ENCODE data around the gene CALN1.

The CALN1 gene

DNA sequence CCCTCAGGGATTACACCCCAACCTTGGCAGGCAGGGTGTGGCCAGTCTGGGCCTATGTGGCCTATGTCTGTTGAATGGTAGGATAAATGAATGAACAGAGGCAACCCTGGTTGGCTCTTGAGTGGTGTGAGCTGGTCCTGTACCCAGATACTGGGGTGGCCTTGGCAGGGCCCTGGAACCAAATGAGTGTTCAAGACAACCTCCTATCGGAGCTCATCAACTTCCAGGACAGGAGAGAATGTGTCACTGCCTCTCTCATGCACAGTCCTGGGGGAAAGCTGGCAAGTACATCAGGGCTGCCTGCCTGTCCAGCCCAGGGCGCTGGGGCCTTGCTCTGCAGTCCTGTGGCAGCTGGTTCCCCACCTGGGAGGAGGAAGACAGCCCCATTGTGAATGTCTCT is 271.6 kb downstream of the CALN1 start:
- no peak for DNase-seq (ENCODE audit: low read depth)
- no peak overlapping the region for H3K4me3 ChIP-seq (ENCODE audit: low read depth, low read length)
- TF ChIP-seq, protein P1, sequence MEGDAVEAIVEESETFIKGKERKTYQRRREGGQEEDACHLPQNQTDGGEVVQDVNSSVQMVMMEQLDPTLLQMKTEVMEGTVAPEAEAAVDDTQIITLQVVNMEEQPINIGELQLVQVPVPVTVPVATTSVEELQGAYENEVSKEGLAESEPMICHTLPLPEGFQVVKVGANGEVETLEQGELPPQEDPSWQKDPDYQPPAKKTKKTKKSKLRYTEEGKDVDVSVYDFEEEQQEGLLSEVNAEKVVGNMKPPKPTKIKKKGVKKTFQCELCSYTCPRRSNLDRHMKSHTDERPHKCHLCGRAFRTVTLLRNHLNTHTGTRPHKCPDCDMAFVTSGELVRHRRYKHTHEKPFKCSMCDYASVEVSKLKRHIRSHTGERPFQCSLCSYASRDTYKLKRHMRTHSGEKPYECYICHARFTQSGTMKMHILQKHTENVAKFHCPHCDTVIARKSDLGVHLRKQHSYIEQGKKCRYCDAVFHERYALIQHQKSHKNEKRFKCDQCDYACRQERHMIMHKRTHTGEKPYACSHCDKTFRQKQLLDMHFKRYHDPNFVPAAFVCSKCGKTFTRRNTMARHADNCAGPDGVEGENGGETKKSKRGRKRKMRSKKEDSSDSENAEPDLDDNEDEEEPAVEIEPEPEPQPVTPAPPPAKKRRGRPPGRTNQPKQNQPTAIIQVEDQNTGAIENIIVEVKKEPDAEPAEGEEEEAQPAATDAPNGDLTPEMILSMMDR (IDR thresholded peaks at IDR 0.05; ENCODE audit: control insufficient read depth, extremely low read depth, insufficient read depth), result no peak

DNA sequence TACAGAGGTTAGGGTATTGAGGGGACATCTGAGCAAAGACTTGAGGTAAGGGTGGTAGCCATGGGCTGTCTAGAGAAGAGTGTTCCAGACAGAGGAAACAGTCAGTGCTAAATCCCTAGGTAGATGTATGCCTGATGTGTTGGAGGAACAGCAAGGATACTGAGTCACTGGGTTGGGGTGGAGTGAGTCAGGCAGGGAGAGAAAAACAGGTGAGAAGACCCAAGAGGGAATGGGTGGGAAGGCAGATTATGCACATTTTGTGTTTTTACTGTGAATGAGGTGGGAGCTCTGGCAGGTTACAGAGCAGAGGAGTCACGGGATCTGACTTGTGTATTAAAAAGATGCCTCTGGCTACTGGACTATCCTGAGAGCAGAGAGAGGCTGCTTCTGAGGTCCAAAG is 285.0 kb downstream of the CALN1 start:
- no peak overlapping the region for H3K4me3 ChIP-seq (ENCODE audit: low read depth, low read length)
- no peak for DNase-seq (ENCODE audit: low read depth)
- TF ChIP-seq, protein P1 (IDR thresholded peaks at IDR 0.05; ENCODE audit: control insufficient read depth, extremely low read depth, insufficient read depth), result no peak

DNA sequence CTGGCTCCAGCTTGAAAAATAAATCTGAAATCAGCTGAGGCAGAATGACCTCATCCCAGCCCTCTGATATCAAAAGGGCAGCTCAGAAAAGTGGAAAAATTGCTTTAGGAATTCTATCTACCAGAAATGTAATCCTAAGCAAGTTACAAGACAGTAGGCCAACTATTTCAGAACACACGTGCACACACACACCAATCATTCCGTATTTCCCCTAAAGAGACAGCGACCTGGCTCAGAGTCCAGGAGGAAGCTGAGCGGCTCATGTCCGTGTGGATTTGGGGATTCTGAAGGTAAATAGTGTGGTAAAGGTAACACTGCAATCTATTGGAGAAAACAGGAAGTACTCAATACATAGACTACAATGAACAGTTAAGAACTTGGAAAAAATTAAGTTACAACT is 288.2 kb downstream of the CALN1 start:
- TF ChIP-seq, protein P1 (IDR thresholded peaks at IDR 0.05; ENCODE audit: control insufficient read depth, extremely low read depth, insufficient read depth), result no peak
- DNase-seq (ENCODE audit: low read depth), result no peak
- no peak overlapping the region for H3K4me3 ChIP-seq (ENCODE audit: low read depth, low read length)

DNA sequence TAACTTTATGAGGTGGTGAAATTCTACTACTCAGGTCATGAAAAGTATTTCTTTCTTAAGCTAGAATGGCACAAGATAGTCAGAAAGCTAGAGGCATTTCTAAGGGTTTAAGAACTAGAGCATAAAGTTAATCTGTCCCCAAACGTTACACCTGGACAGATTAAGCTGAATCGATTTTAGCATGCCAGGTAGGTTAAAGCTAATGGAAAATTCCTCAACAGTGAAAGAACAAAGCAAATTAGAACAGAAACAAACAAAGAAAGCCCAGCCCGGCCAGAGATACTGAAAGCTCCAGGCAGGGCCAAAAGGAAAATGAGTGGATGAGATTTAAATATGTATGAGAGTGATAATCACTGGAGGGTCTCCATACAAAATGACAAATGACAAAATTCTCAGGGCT is 293.8 kb downstream of the CALN1 start:
- no peak for DNase-seq (ENCODE audit: low read depth)
- TF ChIP-seq, protein P1 (IDR thresholded peaks at IDR 0.05; ENCODE audit: control insufficient read depth, extremely low read depth, insufficient read depth), result no peak
- no peak overlapping the region for H3K4me3 ChIP-seq (ENCODE audit: low read depth, low read length)

DNA sequence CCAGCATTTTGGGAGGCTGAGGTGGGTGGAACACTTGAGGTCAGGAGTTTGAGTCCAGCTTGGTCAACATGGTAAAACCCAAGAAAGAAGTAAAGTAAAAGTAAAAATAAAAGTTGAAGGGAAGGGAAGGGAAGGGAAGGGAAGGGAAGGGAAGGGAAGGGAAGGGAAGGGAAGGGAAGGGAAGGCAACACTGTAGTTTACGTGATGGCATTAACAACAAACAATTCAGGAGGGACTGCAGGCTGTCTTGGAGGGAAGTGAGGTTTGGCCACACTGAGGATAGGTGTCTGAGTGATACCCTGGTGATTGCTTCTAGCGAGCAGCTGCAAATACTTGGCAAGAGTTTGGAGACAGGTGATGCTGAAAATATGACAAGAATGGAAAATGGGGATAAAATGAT is 298.0 kb downstream of the CALN1 start:
- no peak for DNase-seq (ENCODE audit: low read depth)
- TF ChIP-seq, protein P1 (IDR thresholded peaks at IDR 0.05; ENCODE audit: control insufficient read depth, extremely low read depth, insufficient read depth), result no peak
- no peak overlapping the region for H3K4me3 ChIP-seq (ENCODE audit: low read depth, low read length)

DNA sequence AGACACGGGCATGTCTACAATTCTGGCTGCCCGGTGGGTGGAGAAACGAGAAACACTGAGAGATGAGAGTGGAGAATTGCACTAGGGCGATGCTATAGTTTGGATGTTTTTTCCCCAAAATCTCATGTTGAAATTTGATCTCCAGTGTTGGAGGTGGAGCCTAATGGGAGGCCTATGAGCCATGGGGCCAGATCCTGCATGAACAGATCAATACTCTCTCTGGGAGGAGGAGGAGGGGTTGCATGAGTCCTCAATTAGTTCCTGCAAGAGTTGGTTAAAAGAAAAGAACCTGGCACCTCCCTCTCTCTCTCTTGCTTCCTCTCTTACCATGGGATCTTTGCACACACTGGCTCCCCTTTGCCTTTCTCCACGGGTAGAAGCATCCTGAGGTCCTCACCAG is 299.1 kb downstream of the CALN1 start:
- DNase-seq (ENCODE audit: low read depth), result no peak
- TF ChIP-seq, protein P1 (IDR thresholded peaks at IDR 0.05; ENCODE audit: control insufficient read depth, extremely low read depth, insufficient read depth), result no peak

DNA sequence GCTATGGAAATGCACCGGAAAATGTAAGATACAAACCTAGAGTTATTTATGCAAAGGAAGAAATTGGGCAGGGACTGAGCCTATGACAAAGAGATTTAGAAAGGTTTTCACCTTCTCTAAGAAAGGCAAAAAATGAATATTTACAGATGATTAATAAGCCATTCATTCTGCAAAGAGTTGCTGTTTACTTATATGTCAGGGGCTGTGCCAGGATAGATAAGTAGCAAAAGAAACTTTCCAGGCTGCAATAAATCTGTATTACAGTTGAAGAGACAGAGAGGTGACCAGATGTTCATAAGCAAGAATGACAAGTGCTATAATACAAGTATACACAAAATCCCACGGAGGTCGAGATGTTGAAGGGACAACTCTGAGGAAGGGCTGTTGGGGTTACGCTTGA is 299.6 kb downstream of the CALN1 start:
- TF ChIP-seq, protein P1 (IDR thresholded peaks at IDR 0.05; ENCODE audit: control insufficient read depth, extremely low read depth, insufficient read depth), result no peak
- H3K4me3 ChIP-seq (ENCODE audit: low read depth, low read length), result no peak overlapping the region
- no peak for DNase-seq (ENCODE audit: low read depth)

More for the DNA sequence above, 299.1 kb downstream of the CALN1 start:
- no peak overlapping the region for H3K4me3 ChIP-seq (ENCODE audit: low read depth, low read length)
